GM19023 (cell line): Measurements from ENCODE around the gene PPL.

Source experiments
- ATAC-seq: cut with Tn5 transposase; IDR thresholded peaks from one replicate; pipeline ENCODE4 v1.9.1; 2021; ENCODE audit warnings: mild to moderate bottlenecking, moderate library complexity; ENCODE audit not compliant: unreplicated experiment

The PPL gene

GRCh38 chr16:4868535-4868934, 68.4 kb downstream of the PPL start:
- no peak for ATAC-seq

- no peak for ATAC-seq
Measured at GRCh38 chr16:4868026-4868425, 68.9 kb downstream of the PPL start.

- no peak for ATAC-seq
Measured at GRCh38 chr16:4866586-4866985, 70.4 kb downstream of the PPL start.

DNA sequence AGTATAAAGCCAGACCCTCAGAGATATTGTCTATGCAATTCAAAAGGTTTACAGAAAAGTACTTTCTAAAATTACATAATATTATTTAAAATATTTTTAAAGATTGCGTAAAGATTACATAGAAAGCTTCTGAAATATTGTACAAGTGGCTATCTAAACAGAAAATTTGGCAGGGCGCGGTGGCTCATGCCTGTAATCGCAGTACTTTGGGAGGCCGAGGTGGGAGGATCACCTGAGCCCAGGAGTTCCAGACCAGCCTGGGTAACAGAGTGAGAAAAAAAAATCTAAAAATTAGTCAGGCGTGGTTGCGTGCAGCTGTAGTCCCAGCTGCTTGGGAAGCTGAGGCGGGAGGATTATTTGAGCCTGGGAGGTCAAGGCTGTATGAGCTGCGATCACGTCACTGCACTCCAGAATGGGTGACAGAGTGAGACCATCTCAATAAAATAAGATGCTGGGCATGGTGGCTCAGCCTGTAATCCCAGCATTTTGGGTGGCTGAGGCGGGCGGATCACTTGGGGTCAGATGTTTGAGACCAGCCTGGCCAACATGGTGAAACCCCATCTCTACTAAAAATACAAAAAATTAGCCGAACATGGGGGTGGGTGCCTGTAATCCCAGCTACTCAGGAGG, 71.6 kb downstream of the PPL start:
- ATAC-seq = no peak

GRCh38 chr16:4864728-4865127, 72.2 kb downstream of the PPL start:
- ATAC-seq = no peak

GRCh38 chr16:4862639-4863038, 74.3 kb downstream of the PPL start:
- ATAC-seq = no peak

GRCh38 chr16:4860727-4861342, 76.1 kb downstream of the PPL start:
- no peak for ATAC-seq

- ATAC-seq = no peak
Measured at GRCh38 chr16:4859900-4860255, 77.1 kb downstream of the PPL start.

GRCh38 chr16:4859190-4859899, 77.6 kb downstream of the PPL start:
- no peak for ATAC-seq

DNA sequence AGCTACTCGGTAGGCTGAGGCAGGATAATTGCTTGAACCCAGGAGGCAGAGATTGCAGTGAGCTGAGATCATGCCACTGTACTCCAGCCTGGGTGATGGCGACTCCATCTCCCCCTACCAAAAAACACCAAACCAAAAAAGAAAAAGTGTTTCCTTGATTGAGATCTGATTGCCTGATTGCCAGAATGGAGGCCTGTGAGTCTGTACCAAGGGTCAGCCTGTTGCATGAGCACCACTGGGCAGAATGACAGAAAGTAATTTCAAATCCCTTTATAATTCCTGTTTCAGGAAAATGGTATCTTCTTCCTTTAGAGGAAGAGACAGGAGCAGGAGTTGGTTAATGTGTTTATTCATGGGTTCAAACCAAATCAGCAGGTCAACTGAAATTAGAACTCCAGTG, 81.1 kb downstream of the PPL start:
- ATAC-seq = no peak

DNA sequence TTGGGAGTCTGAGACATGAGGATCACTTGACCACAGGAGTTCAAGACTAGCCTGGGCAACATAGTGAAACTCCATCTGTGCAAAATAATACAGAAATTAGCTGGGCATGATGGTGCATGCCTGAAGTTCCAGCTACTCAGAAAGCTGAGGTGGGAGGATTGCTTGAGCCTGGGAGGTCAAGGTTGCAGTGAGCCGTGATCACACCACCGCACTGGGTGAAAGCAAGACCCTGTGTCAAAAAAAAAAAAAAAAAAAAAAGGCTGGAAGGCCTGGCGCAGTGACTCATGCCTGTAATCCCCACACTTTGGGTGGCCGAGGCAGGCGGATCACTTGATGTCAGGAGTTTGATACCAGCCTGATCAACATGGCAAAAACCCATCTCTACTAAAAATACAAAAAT, 81.6 kb downstream of the PPL start:
- ATAC-seq = no peak

- ATAC-seq = no peak
Measured at GRCh38 chr16:4852221-4852872, 84.6 kb downstream of the PPL start.

- no peak for ATAC-seq
Measured at GRCh38 chr16:4850211-4850610, 86.7 kb downstream of the PPL start.

- ATAC-seq = peak; percentile 27
Measured at GRCh38 chr16:4847774-4848587, 89.0 kb downstream of the PPL start.

GRCh38 chr16:4846901-4847773, 89.8 kb downstream of the PPL start, which contains the start of the genes GLYR1 and UBN1:
GLYR1 (minus strand) TSS chr16:4847288; CDS start chr16:4847265, 23 bp downstream.
UBN1 (plus strand) TSS chr16:4847481; CDS start chr16:4852918, 5,437 bp downstream.
- peak; percentile 87 for ATAC-seq

DNA sequence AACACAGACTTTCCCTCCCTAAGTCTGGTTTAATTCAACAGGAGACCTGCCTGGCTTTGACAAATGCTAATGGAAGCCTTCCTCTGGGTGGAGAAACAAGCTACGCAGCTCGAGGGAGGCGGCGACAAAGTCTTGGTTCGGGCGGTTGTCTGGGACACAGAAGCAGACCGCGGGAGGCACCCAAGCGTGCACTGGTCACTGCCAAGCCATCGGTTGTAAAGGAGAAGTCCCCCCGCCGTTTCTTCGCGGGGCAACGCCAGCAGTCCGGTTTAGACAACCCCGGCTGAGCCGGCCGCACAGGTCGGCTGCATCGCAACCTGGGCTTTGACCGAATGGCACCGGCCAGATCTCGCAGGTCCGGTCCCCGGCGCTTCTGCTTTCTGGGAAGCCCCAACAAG, 90.4 kb downstream of the PPL start:
- peak; percentile 11 for ATAC-seq

DNA sequence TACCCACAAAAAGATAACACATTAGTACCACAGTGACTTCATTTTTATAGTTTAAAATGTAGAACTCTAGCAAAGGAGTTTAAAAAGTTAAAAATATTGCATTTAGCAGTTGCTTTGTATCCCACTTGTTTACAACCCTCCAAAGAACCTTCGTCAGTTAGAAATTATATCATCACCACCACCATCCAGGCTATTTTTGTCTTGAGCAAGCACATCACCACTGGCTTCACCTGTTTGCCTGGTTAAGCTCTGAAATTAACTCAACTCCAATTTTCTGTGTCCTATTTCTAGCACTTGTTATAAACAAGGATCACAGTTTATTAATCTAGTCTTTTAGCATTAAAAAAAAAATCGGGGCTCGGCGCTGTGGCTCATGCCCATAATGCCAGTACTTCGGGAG, 96.0 kb downstream of the PPL start:
- ATAC-seq = no peak

GRCh38 chr16:4839942-4840341, 97.0 kb downstream of the PPL start:
- ATAC-seq = no peak

DNA sequence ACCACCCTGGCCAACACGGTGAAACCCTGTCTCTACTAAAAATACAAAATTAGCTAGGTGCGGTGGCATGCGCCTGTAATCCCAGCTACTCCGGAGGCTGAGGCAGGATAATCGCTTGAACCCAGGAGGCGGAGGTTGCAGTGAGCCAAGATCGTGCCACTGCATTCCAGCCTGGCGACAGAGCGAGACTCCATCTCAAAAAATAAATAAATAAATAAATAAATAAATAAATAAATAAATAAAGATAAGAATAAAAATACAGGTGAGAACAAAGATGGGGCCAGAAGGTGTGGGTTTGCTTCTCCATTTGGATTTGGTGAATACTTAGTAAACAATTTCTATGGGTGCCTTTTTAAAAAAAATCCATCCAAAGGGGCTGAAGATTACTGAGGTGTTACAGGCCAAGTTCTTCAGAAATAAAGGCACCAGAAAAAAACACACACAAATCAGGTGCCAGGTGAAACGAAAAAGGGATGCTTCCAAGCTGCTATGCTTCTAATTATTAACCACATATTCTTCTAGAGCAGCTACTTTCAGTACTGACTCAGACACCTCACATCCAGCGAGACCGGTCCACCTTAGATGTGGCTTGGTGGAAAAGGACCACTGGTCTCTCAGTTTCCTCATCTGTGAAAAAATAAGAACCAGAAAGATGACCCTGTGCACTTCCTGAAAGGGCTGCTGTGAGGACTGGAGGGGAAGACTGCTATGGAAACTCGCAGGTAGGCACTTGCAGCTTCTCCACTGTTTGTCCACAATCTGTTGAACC, 99.0 kb downstream of the PPL start:
- no peak for ATAC-seq
